Ramos (cell line): ENCODE results near the gene JAG2.

Source experiments
- in situ Hi-C: fragments of 300-500 bp; cut with MboI; formaldehyde crosslinking; loops from one replicate; pipeline ENCODE4 v1.14.3; 2022; ENCODE audit warnings: low sequenced_read_pairs; ENCODE audit not compliant: unreplicated experiment

Gene JAG2

DNA sequence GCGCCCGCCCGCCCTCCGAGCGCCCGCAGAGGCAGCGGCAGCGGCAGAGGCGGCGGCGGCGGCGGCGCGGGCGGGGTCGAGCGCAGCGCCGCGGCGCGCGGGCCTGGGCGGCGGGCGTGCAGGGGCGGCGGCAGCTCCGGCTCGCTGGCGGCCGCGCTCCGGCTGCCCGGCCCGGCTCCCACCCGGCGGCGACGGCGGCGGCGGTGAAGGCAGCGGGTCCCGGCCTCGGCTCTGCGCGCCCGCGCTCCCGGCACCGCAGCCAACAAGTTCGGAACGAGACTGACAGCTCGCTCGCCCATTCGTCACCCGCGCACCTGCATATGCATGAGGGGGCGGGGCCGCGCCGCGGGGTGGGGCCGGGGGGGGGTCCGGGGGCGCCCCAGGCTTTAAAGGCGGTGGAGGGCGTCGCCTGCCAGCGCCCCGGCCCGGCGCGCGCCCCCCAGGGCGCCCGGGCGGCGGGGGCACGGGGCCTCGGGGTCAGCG is at the start of gene JAG2:
Gene JAG2 (minus strand): TSS at position 281 of the 483 bp plus-strand sequence. CDS start 356 bp downstream, outside the sequence.
- in situ Hi-C loops: no loop called here

DNA sequence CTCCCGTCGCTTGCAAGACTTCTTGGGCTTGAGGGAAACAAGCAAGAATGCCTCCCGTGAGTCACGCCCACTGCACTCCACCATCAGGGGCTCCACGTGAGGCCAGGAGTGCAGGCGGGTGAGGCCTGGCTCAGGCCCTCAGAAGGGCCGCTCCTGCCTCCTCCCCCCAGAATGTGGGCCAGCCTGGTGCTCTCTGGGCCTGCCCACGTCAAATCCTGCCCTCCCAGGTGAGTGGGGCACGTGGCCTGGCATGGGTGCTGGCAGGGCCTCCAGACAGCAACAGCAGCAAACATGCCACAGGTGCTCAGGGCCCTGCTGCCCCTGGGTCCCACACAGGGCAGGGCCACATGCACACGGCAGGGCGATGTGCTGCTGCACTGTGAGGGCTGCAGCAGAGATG is 49.2 kb upstream of the JAG2 start:
- in situ Hi-C loops: loop anchor here (25.0 kb wide), 1 partner anchor 120 kb away; no protein-coding TSS in a partner anchor

DNA sequence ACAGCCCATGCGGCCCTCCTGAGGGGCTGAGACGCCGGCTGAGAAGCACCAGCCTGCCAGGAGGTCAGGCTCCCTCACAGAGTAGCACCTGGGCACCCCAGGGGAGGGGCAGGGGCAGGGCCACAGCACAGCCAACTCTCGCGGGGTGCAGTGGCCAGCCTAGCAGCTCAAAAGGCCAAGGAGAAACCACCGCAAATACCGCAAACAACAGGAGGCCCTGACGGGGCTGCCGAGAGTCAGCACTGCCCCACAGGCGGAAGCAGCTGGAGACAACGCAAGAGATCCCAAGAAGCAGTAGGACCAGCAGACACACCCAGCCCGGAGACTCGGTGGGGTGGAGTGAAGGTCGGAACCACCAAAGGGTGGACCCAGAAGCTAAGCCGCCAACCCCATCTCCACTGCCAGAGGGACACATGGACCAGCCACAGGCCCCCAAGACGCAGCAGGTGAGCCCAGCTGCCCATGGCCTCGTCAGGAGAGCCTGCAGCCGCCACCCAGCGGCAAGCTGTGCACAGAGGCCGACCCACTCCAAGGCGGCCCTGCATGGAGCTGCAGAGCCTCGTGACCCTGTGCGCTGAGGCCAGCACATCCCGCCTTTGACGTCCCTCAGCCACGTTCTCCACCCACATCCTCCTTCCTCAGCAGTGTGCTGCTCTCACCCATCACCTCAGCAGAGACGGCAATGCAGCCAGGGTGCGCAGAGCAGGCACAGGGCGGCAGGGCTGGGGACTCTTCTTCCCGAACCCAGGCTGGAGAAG is 48.1 kb upstream of the JAG2 start:
- in situ Hi-C loops: loop anchor here (25.0 kb wide), 1 partner anchor 121 kb away; no protein-coding TSS in a partner anchor

DNA sequence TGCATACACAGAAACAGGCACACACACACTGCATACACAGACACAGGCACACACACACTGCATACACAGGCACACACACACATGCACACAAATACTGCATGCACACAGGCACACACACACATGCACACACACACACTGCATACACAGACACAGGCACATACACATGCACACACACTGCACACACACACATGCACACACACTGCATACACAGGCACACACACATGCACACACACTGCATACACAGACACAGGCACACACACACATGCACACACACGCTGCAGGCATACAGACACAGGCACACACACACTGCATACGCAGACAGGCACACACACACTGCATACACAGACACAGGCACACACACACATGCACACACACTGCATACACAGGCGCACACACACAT is 47.0 kb upstream of the JAG2 start:
- in situ Hi-C loops: loop anchor here (25.0 kb wide), 1 partner anchor 122 kb away; no protein-coding TSS in a partner anchor

DNA sequence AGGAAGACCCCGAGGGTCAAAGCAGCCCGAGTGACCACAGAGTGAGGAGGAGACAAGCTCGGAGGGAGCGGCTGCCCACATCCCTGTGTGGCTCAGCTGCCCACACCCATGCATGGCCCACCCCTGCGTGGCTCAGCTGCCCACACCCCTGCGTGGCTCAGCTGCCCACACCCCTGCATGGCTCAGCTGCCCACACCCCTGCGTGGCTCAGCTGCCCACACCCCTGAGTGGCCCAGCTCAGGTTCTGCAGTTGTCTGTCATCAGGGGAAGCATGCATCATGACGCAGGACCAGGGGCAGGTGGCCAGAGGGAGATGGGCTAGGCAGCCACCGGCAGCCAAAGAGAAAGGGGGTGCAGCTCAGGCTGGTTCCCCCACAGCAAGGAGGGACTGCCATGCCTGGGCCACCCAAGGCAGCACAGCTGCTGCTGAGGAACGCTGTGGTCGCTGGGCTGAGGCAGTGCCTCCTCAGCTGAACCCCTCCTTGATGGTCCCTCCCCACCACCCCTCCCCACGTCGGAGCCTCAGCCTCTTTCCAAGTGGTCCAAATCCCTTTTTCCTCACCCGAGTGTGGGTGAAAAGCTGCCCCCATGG is 45.8 kb upstream of the JAG2 start:
- in situ Hi-C loops: loop anchor here (25.0 kb wide), 1 partner anchor 123 kb away; no protein-coding TSS in a partner anchor

DNA sequence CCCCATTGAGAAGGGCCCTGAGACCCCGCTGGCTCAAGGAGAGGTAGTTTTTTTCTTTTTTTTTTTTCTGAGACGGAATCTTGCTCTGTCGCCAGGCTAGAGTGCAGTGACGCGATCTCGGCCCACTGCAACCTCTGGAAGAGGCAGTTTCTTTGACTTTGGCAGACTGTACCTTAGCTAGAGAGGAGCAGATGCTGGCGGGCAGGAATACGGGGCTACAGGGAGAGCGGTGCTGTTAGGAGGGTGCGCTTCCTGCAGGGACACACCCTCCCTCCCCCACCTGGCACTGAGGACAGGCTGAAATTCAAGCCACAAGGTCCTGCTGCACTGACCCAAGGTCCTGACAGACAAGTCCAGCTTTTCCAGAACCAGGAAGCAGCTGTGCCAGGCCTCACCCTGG is 44.8 kb upstream of the JAG2 start:
- in situ Hi-C loops: loop anchor here (25.0 kb wide), 1 partner anchor 124 kb away; no protein-coding TSS in a partner anchor

DNA sequence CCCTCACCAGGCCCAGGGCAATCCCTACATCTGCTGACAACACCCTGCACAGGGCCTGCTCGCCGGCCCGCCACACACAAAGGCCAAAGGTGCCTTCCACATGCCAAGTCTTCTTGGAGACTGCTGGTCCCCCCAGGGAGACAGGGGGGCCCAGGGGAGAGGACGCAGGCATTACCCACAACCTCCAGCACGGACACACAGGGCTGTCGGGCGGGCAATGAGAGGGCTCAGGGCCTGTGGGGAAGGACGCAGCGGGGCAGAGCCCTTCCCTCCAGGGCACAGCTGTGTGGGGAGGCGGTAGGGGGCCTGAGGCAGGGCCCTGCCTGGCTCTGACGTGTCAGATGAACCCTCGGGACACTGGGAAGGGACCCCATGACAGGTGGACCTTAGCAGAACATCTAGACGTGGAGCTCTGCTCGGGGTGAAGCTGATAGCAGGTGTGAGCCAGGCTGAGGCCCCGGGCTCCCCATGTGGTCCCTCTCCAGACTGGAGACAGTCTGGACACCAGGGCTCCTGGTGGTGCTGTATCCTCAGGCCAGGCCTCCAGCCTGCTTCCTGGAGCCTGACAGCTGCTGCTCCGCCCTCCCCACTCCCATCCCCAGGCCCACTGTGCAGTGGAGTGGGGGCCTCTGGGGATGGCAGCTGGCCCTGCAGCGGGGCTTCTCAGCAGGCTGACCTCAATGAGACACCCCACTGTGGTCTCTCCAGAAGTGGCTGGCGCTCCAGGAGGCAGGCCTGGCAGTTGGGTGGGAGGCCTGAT is 44.1 kb upstream of the JAG2 start:
- in situ Hi-C loops: loop anchor here (25.0 kb wide), 1 partner anchor 125 kb away; no protein-coding TSS in a partner anchor

DNA sequence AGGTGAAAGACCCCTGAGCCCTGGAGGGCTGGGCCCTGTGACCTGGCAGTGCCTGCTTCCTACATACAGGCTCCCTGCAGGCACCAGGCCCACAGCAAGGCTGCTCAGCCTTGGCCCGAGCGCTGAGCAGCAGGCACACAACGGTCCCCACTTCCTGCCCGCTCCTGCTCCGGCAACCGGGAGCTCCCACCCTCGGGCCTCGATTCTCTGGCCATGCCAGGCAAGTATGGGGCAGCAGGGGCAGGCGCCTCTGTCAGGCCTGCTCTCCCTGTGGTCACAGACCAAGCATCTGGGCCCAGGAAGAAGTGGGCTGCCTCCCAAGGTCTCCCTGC is 43.1 kb upstream of the JAG2 start:
- in situ Hi-C loops: loop anchor here (25.0 kb wide), 1 partner anchor 126 kb away; no protein-coding TSS in a partner anchor

DNA sequence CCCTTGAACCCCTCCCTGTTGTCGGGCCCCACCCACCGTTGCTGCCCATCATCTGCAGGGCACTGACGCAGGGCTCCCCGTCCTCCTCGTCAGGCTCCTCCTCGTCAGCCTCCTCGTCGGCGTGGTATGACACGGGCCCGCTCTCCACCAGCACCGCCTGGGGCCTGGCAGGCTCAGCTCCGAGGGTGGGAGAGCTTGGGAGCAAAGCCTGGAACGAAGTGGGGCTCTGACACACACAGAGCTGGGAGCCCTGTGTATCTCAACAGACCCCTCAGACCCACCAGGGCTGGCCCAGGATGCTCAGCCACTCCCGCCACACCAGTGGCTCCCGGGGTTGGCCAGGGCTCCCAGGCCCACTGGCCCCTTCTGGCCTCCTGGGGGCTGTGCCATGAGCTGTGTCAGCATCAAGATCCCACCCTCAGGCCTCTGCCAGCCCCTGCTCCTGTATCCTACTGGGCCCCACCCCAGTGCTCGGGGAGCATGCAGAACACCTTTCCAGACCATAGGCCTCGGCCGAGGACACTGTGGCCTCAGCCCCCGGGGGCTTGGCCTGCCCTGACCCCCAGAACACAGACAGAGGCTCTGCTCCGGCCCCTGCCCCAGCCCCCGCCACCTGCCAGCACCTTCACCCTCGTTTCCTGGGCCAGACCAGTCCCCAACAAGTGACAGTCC is 42.6 kb upstream of the JAG2 start:
- in situ Hi-C loops: loop anchor here (25.0 kb wide), 1 partner anchor 126 kb away; no protein-coding TSS in a partner anchor

DNA sequence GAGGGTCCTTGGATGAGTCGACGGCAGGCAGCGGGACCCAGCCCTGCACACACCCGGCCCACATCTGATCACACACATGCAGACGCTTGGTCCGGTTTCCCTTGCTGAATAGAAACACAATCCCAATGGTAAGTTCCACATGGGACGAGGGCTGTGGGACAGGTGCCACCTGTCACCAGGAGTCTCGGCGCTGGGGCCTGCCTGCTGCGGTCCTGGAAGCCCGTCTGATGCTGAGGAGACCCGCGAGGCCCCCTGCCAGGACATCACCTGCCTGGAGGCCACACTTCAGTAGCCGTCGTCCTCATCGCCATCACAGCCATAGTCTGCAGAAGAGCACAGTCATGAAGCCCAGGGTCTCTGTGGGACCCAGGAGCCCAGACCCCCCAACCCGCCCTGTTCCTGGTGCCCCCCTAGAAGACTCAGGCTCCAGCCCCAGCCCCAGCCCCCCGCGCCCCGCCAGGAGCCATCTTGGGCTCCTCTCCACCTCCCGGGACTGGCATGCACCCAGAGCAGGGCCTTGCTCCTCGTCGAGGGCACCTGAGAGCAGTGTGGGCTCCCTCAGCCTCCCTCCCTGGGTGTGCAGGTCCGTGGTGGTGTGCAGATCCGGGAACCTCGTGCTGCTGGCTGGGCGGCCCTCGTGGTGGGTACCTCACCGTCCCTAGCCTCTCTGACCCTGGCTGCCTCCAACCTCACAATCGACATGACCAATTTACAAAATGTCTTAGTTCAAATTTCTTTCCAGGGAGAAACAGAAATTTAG is 41.9 kb upstream of the JAG2 start:
- in situ Hi-C loops: loop anchor here (25.0 kb wide), 1 partner anchor 127 kb away; no protein-coding TSS in a partner anchor

DNA sequence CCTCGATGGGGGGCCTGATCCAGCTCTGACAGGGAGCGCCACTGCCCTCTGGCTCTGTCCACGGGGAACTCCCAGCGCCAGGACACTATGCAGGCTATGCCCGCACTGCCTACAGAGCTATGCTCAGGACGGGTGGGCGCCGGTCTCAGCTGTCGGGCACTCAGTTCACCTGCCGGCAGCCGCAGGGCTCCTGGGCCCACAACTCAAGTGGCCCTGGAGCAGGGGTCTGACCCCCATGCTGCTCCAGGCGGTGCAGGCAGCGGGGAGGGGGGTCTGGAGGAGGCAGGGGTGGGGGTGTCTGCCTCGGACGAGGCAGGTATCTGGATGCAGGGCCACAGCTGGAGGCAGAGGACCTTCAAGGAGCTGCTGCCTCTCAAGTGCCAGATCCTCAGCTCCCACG is 41.1 kb upstream of the JAG2 start:
- in situ Hi-C loops: loop anchor here (25.0 kb wide), 1 partner anchor 128 kb away; no protein-coding TSS in a partner anchor

DNA sequence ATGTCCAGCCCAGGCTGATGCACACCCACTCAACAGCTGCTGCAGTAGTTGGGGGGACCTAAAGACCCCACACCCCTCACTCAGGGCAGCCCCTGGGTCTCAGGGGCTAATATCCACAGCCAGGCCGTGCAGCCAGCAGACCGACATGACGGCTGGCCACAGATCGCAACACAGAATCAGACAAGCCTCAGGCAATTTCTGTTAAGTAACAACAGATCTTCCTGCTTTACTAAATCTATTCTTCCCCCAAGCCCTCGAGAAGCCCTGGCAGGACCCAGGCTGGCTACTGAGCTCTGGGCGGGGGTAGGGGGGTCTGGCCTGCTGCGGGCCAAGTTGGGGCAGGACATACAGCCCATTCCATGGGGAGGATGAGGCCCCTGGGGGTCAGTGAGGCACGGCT is 40.5 kb upstream of the JAG2 start:
- in situ Hi-C loops: loop anchor here (25.0 kb wide), 1 partner anchor 128 kb away; no protein-coding TSS in a partner anchor

DNA sequence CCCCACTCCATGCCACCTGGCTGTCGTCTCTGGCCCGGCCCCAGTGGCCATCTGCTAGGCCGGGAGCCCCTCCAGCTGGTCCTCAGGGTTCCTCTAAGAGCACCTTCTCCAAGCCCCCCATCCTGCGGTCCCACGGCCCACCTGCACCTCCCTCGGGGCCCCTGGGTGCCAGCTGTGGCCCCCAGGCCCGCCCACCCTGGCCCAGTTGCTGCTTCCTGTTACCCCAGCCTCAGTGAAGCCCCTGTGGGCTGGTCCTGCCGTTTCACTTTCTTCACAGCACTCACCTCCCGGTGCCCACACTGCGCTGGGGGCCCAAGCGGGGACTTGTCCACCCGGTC is 40.1 kb upstream of the JAG2 start:
- in situ Hi-C loops: loop anchor here (25.0 kb wide), 1 partner anchor 129 kb away; no protein-coding TSS in a partner anchor

DNA sequence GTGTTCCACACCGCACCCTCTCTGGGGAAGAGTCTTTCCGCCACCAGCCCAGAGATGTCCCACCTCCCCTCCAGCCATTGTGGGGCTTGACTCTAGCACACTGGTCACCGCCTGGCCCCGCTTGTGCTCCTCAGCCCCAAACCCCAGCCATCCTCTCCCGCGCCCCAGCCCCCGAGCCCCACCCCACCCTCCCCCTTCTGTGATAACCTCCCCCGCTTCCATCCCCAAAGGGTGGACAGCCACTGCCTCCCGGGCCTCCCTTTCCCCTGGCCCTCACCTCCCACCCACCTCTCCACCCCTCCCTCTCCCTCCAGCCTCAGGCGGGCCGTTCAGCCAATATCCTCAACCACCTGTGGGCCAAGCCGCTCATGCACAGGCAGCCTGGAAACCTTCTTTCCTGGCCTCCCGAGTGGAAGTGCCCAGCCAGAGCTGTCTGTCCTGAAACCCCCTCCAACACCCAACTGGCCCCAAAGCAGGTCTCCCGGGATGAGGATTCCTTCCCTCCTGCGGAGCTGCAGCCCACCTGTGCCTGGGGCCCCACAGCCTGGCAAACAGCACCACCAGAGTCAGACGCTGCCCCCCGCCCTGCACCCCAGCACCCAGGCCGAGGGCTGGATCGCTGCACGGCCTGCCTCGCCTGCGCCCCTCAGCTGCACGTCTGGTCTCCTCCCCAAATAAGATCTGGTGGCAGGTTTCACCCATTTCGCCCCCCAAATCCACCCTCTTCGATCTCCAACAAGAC is 39.6 kb upstream of the JAG2 start:
- in situ Hi-C loops: loop anchor here (25.0 kb wide), 1 partner anchor 129 kb away; no protein-coding TSS in a partner anchor

DNA sequence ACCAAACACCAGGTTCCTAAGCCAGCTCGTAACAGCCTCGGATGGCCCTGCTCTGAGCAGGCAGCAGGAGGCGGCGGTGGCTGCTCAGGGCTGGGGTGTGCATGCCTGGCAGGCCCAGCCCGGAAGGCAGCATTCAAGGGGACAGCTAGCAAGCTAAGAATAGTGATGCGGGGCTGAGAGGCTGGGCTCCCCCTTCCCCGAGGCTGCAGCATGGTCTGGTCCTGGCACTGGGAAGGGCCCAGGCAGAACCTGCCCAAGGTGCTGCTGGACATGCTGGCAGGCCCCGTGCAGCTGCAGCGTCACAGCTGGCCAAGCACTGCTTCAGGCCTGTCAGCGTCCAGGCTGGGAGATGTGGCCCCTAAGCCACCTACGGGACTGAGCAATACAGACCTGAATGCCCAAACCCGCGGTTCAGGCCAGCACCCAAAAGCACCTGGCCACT is 38.9 kb upstream of the JAG2 start:
- in situ Hi-C loops: loop anchor here (25.0 kb wide), 1 partner anchor 130 kb away; no protein-coding TSS in a partner anchor

DNA sequence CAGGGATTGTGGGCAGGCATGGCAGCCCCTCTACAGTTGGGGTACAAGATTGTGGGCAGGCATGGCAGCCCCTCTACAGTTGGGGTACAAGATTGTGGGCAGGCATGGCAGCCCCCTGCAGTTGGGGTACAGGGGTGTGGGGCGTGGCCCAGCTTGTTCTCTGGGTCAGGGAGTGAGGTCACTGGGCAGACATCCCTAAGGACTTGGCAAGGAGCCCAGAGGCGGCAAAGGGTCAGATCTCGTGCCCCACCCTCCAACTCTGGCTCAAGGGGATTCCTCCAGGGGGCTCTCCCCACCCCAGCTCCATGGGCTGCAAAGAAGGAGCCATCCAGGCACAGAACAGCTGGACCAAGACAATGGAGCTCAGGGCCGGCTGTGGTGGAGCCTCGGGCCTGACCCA is 38.3 kb upstream of the JAG2 start:
- in situ Hi-C loops: loop anchor here (25.0 kb wide), 1 partner anchor 130 kb away; no protein-coding TSS in a partner anchor

DNA sequence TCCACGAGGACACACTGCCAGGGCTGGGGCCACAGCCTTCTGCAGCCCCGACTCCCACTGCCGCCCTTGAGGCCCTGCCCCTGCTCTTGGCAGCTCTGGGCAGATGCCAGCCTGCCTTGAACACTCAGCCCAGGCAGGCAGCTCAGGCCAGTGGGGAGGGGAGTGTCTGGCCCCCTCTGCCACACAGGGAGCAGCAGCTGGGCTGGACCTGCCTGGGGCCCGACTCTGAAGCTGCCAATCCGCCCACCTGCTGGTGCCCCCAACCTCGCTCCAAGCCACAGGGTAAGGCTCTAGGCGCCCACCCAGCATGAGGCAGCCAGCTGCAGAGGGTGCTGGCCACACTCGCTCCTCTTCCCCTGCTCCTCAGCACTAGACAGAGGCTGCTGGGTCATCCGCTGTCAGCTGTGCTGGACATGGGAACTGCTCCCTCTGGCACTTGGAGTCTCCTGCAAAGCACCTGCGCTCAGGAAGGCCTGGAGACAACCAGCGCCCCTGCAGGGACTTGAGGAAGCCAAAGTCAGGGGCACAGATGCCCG is 37.2 kb upstream of the JAG2 start:
- in situ Hi-C loops: loop anchor here (25.0 kb wide), 1 partner anchor 132 kb away; no protein-coding TSS in a partner anchor
